HG03460 (cell line): Measurements from ENCODE around the gene STARD3NL.
A peak's percentile ranks its signal among the peaks of the same experiment; 100 is the strongest.
"Not testable (repeated sequence)": the region's sequence is repeated elsewhere in the genome, so short reads cannot be mapped to it uniquely, and the experiment has no call there.

Experiments used
- ATAC-seq: cut with Tn5 transposase; IDR thresholded peaks from one replicate; pipeline ENCODE4 v1.9.1; 2021; ENCODE audit not compliant: unreplicated experiment

STARD3NL gene

GRCh38 chr7:38220452-38220851 is 42.4 kb downstream of the STARD3NL start:
- peak; percentile 55 for ATAC-seq

- no peak for ATAC-seq
Measured at GRCh38 chr7:38222481-38223096, 44.5 kb downstream of the STARD3NL start.

- ATAC-seq, result no peak
Measured at GRCh38 chr7:38223306-38223705, 45.3 kb downstream of the STARD3NL start.

- ATAC-seq, result no peak
Measured at GRCh38 chr7:38224392-38224791, 46.3 kb downstream of the STARD3NL start.

DNA sequence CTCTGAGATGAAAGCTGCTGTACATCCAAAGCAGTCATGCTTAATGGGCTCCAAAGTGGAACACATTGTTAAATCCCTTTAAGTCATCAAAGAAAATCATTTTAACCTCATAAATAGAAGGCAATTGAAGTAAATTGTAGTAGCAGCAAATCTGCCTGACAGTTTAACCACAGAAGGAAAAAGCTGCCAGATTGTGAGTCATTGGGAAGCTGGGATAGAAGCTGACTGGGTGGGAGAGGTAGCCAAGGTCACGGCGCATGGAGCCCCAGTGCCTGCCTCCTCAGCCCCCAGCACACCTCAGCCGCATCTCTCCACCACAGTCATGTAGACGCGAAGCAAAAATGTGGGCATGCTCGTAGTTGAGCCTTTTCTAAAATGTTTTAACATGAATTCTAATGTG is 51.3 kb downstream of the STARD3NL start:
- ATAC-seq, result no peak

DNA sequence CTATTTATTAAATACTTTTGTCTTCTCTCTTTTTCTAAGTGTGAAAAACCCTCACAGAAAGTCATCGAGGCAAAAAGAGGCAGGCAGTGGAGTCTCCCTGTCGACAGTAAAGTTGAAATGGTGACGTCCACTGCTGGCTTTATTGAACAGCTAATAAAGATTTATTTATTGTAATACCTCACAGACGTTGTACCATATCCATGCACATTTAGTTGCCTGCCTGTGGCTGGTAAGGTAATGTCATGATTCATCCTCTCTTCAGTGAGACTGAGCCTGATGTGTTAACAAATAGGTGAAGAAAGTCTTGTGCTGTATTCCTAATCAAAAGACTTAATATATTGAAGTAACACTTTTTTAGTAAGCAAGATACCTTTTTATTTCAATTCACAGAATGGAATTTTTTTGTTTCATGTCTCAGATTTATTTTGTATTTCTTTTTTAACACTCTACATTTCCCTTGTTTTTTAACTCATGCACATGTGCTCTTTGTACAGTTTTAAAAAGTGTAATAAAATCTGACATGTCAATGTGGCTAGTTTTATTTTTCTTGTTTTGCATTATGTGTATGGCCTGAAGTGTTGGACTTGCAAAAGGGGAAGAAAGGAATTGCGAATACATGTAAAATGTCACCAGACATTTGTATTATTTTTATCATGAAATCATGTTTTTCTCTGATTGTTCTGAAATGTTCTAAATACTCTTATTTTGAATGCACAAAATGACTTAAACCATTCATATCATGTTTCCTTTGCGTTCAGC is 52.0 kb downstream of the STARD3NL start:
- no peak for ATAC-seq

GRCh38 chr7:38232502-38233366 is 54.7 kb downstream of the STARD3NL start:
- peak; percentile 94 for ATAC-seq

DNA sequence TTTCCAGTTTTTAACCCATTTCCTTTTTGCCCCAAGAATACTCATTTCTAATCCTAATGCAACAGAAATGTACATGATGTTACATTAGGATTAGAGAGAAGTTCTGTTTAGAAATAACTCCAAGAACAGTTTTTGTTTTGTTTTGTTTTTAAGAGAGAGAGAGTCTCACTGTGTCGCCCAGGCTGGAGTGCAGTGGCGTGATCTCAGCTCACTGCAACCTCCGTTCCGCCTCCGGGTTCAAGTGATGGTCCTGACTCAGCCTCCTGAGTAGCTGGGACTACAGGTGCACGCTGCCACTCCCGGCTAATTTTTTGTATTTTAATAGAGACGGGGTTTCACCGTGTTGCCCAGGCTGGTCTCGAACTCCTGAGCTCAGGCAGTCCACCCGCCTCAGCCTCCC is 56.7 kb downstream of the STARD3NL start:
- not testable (repeated sequence) for ATAC-seq

DNA sequence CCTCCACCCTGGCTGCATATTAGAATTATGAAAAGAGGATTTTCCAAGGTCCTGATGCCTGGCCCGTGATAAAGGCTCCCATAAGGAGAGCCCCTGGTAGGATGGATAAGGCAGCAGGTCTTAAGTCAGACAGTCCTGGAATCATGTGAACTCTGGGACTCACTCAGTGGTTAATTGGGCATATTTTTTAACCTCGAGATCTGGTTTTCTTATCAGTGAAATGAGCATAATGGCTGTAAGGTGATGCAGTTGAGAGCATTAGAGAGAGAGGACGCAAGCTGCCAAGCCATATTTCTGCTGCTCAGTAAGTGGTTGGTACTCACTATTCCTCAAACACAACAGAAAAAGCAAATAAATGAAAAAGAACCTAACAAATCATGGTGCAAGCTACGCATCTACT is 57.6 kb downstream of the STARD3NL start:
- no peak for ATAC-seq

DNA sequence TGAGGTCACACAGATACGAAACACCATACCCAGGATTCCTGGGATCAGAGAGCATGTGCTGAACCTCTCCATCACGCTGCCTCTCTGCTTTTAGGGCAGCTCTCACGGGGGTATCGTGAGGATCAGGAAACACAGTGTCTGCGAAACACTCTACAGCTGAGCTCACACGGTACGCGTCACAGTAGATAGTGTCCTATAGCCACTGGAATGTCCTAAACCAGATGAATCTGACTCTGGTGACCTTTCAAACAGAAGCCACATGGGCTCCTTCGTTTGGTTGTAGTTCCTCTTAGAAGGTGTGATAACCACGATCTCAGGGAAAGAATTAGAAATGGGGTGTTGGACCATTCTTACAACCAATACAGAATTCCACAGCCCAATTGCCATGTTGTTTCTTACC is 61.1 kb downstream of the STARD3NL start:
- ATAC-seq, result not testable (repeated sequence)

DNA sequence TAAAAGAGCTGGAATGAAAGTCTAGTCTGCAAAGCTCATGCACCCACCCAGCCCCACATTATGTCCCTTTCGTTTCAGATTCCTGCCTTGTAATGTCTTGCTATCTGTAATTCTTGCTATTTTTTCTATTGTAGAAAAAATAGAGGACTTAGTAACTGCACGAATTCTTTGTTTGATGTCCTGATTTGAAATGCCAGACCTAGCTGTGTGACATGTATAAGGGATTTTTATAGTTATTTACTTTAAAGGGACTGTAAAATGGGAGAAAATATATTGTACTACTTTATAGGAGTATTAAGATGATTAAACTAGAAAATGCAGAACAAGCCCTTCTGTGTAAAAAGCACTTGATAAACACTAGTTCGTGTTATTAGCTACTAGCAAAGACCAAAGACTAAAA is 63.0 kb downstream of the STARD3NL start:
- ATAC-seq, result no peak

GRCh38 chr7:38242814-38243213 is 64.8 kb downstream of the STARD3NL start:
- no peak for ATAC-seq

DNA sequence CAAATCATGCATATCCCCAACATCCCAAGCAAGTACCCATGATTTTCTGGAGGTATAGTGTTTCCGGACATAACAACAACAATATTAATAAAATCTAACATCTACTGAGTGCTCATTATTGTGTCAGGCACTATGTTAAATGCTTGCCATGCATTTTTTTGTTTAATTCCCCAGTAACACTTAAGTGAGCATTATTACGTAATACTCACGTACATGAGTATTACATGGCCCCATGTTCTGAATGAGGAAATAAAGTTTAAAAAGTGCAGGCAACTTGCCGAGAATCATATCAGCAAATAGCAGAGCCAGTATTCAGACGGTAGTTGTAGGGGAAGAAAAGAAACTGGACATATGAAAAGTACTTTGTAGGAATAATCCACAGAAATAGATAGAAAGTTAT is 65.3 kb downstream of the STARD3NL start:
- ATAC-seq, result not testable (repeated sequence)

GRCh38 chr7:38244516-38244915 is 66.5 kb downstream of the STARD3NL start:
- no peak for ATAC-seq

- no peak for ATAC-seq
Measured at GRCh38 chr7:38245409-38245977, 67.4 kb downstream of the STARD3NL start.

DNA sequence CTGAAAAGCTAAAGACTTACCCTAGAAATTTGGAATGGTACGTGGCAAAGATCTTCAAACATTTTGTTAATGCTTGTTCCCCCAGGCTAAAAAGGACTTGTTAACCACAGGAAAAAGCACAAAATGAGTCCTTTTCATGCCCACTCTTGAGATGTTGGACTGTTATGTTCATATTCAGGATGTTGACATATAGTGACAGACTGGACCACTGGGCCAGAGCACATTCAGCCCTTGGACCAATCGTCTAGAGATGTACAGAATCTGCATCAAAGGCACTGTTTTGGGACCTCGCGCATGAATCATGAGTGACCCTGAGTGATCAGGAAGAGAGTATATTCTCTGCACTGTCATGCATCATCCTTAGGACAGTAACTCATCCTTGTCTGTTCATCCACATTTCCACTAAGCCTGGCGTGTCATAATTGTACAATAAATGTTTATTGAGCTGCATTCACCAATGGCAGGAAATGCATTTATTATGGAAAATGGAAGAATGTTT is 70.1 kb downstream of the STARD3NL start:
- no peak for ATAC-seq

GRCh38 chr7:38249849-38250248 is 71.8 kb downstream of the STARD3NL start:
- ATAC-seq, result not testable (repeated sequence)

- no peak for ATAC-seq
Measured at GRCh38 chr7:38257350-38257677, 79.3 kb downstream of the STARD3NL start.

DNA sequence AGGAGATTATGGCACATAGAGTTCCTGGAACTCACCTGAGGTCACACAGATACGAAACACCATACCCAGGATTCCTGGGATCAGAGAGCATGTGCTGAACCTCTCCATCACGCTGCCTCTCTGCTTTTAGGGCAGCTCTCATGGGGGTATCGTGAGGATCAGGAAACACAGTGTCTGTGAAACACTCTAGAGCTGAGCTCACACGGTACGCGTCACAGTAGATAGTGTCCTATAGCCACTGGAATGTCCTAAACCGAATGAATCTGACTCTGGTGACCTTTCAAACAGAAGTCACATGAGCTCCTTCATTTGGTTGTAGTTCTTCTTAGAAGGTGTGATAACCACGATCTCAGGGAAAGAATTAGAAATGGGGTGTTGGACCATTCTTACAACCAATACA is 81.1 kb downstream of the STARD3NL start:
- not testable (repeated sequence) for ATAC-seq

DNA sequence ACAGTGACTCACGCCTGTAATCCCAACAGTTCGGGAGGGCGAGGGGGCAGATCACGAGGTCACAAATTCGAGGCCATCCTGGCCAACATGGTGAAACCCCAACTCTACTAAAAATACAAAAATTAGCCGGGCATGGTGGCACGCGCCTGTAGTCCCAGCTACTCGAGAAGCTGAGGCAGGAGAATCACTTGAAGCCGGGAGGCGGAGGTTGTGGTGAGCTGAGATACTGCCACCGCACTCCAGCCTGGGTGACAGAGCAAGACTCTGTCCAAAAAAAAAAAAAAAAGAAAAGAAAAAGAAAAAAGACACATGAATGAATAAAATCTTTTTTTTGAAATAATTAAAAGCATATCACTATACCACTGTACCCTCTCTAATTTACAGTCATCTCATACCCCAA is 83.6 kb downstream of the STARD3NL start:
- ATAC-seq, result not testable (repeated sequence)

- ATAC-seq, result not testable (repeated sequence)
Measured at GRCh38 chr7:38262026-38262425, 84.0 kb downstream of the STARD3NL start.
